Caco-2 (cell line): ENCODE results near the gene CD52. TPM values are rescaled to one million over a fixed set of nuclear protein-coding genes. Genes with fewer than 3 reads are reported as not detected.
A peak's percentile ranks its signal among the peaks of the same experiment; 100 is the strongest.

Source experiments
- BruUV-seq: library from RNA; stranded (reverse); fragments of 400-500 nt; replicated peaks from 2 replicates; lab custom pipeline; 2021; lab: Mats Ljungman, UMichigan
- CTCF ChIA-PET: fragments of 300-600 bp; sonication (Branson Sonifier 250); formaldehyde crosslinking; loops from one replicate; lab custom pipeline; 2022; ENCODE audit warnings: antibody characterized with exemption; lab: Charles Lee
- POLR2A ChIA-PET: fragments of 300-600 bp; sonication (Branson Sonifier 250); formaldehyde crosslinking; loops from one replicate; lab custom pipeline; 2022; ENCODE audit warnings: antibody characterized with exemption; lab: Charles Lee
- DNase-seq, 2 experiments: peaks; one replicate each; pipeline versions ENCODE4 v3.0.0 to v3.0.0-alpha.2; 2020 to 2022
- H3K27me3 ChIP-seq: replicated peaks from 2 replicates; pipeline ENCODE4 v1.6.0; 2011; ENCODE audit warnings: low read length; ENCODE audit not compliant: control insufficient read depth, insufficient read depth
- H3K36me3 ChIP-seq: 2 replicates; pipeline ENCODE4 v1.5.1; 2011; ENCODE audit warnings: low read length; ENCODE audit not compliant: control insufficient read depth, insufficient read depth
- H3K4me1 ChIP-seq: fragments of 250-450 bp; sonication (Bioruptor Pico); 2 replicates; pipeline ENCODE4 v1.5.1; 2020; ENCODE audit warnings: mild to moderate bottlenecking
- H3K4me3 ChIP-seq: 2 replicates; pipeline ENCODE4 v1.5.1; 2011; ENCODE audit warnings: low read depth, mild to moderate bottlenecking, control low read depth, low read length
- H3K9me3 ChIP-seq: fragments of 250-450 bp; sonication (Bioruptor Pico); 2 replicates; pipeline ENCODE4 v1.5.1; 2020; ENCODE audit warnings: mild to moderate bottlenecking, moderate library complexity
- H3K27ac Mint-ChIP-seq: one replicate; pipeline ENCODE4 v1.8.0; 2022; ENCODE audit warnings: mixed read lengths; ENCODE audit not compliant: unreplicated experiment
- H3K27me3 Mint-ChIP-seq: one replicate; pipeline ENCODE4 v1.8.0; 2022; ENCODE audit warnings: mixed read lengths; ENCODE audit not compliant: insufficient read depth, unreplicated experiment
- H3K36me3 Mint-ChIP-seq: one replicate; pipeline ENCODE4 v1.8.0; 2022; ENCODE audit warnings: mild to moderate bottlenecking, mixed read lengths; ENCODE audit not compliant: insufficient read depth, unreplicated experiment
- H3K4me1 Mint-ChIP-seq: one replicate; pipeline ENCODE4 v1.8.0; 2022; ENCODE audit warnings: low read depth, mixed read lengths; ENCODE audit not compliant: unreplicated experiment
- H3K4me3 Mint-ChIP-seq: one replicate; pipeline ENCODE4 v1.8.0; 2022; ENCODE audit warnings: mild to moderate bottlenecking, moderate library complexity, mixed read lengths; ENCODE audit not compliant: unreplicated experiment
- H3K9me3 Mint-ChIP-seq: one replicate; pipeline ENCODE4 v1.8.0; 2022; ENCODE audit warnings: mixed read lengths; ENCODE audit not compliant: unreplicated experiment
- CTCF ChIP-seq, 2 experiments: fragments of 200-600 bp in 1 of 2; IDR thresholded peaks; 1 replicate in 1 of 2; 2 replicates in 1 of 2; pipeline versions ENCODE4 v1.5.1 to v1.8.0; 2011 to 2022; ENCODE audit warnings: antibody characterized with exemption in 1 of 2, control low read depth in 1 of 2, inconsistent platforms in 1 of 2, low read depth in 1 of 2, low read length in 1 of 2, mild to moderate bottlenecking in 1 of 2, moderate library complexity in 1 of 2; ENCODE audit not compliant: insufficient read depth in 1 of 2, severe bottlenecking in 1 of 2, unreplicated experiment in 1 of 2
- intact Hi-C: fragments of 100-400 bp; cut with micrococcal nuclease; formaldehyde crosslinking; loops from one replicate; pipeline ENCODE4 v1.10.0; 2022; ENCODE audit not compliant: unreplicated experiment
- total RNA-seq: library from RNA; stranded (reverse); gene quantifications from 2 replicates; pipeline ENCODE4 v1.2.3, GENCODE V29; 2022

Gene CD52
- total RNA-seq, 1 experiment from 2014 or later = not detected

- Histone ChIP-seq H3K4me3 (no peak overlapping the region), H3K9me3 (no peaks in the 10 kb centered on the region), H3K36me3 (no peaks in the 10 kb centered on the region), H3K27me3 (no peaks in the 10 kb centered on the region), H3K4me1 (peaks cover 76% of the 10 kb centered on the region)
- no peak for TF ChIP-seq CTCF (IDR thresholded peaks at IDR 0.05; ENCODE audit: insufficient read depth in 1 of 2, low read depth in 1 of 2, low read length in 1 of 2, severe bottlenecking in 1 of 2, unreplicated experiment in 1 of 2)
- BruUV-seq = no TSS peak
- peak overlapping the region; percentile 50 for H3K27ac Mint-ChIP-seq
- DNase-seq = no peak
- no peaks in the 10 kb centered on the region for H3K9me3 Mint-ChIP-seq
- H3K4me3 Mint-ChIP-seq = no peak overlapping the region
- intact Hi-C loops = no loop called here
- no peaks in the 10 kb centered on the region for H3K27me3 Mint-ChIP-seq
- POLR2A ChIA-PET = no interaction called here
- CTCF ChIA-PET = no interaction called here
- peaks cover 49% of the 10 kb centered on the region for H3K4me1 Mint-ChIP-seq
- peaks cover 22% of the 10 kb centered on the region for H3K36me3 Mint-ChIP-seq
Observed at GRCh38 chr1:26356106-26356505, 38.3 kb downstream of the CD52 start.

- no peak for DNase-seq
- ChIA-PET POLR2A (no interaction called here), CTCF (no interaction called here)
- no peaks in the 10 kb centered on the region for H3K9me3 ChIP-seq
- H3K27me3 ChIP-seq = no peaks in the 10 kb centered on the region
- H3K9me3 Mint-ChIP-seq = no peaks in the 10 kb centered on the region
- H3K36me3 Mint-ChIP-seq = peaks cover 17% of the 10 kb centered on the region
- no peaks in the 10 kb centered on the region for H3K27me3 Mint-ChIP-seq
- no peaks in the 10 kb centered on the region for H3K36me3 ChIP-seq
- TF ChIP-seq CTCF (IDR thresholded peaks at IDR 0.05; ENCODE audit: insufficient read depth in 1 of 2, low read depth in 1 of 2, low read length in 1 of 2, severe bottlenecking in 1 of 2, unreplicated experiment in 1 of 2) = no peak
- no TSS peak for BruUV-seq
- H3K27ac Mint-ChIP-seq = peak overlapping the region; percentile 50
- no peak overlapping the region for H3K4me3 Mint-ChIP-seq
- peaks cover 41% of the 10 kb centered on the region for H3K4me1 Mint-ChIP-seq
- intact Hi-C loops = no loop called here
- peaks cover 67% of the 10 kb centered on the region for H3K4me1 ChIP-seq
- no peak overlapping the region for H3K4me3 ChIP-seq
Observed at GRCh38 chr1:26357121-26357602, 39.4 kb downstream of the CD52 start.

GRCh38 chr1:26358411-26359384, 40.9 kb downstream of the CD52 start:
- Mint-ChIP-seq H3K27me3 (no peaks in the 10 kb centered on the region), H3K9me3 (no peaks in the 10 kb centered on the region), H3K36me3 (peaks cover 6% of the 10 kb centered on the region), H3K4me1 (peaks cover 36% of the 10 kb centered on the region), H3K27ac (peak overlapping the region; percentile 92), H3K4me3 (peak overlapping the region; percentile 66)
- ChIA-PET POLR2A (interaction anchor here (0.5 to 1.5 kb wide), 4 partner anchors 9 to 226 kb away, joined by 3 to 25 read pairs (median 3); no protein-coding TSS in a partner anchor), CTCF (interaction anchor here (0.5 to 1.2 kb wide), 6 partner anchors 8 to 169 kb away, joined by 3 to 7 read pairs (median 3); no protein-coding TSS in a partner anchor)
- H3K27me3 ChIP-seq = no peaks in the 10 kb centered on the region
- H3K4me3 ChIP-seq = peak overlapping the region; percentile 5; the same call in 1 of the 2 replicates
- intact Hi-C loops = loop anchor here (1.0 kb wide), 1 partner anchor 7 kb away; no protein-coding TSS in a partner anchor
- H3K4me1 ChIP-seq = peaks cover 61% of the 10 kb centered on the region
- BruUV-seq = TSS peak; percentile 33
- H3K9me3 ChIP-seq = no peaks in the 10 kb centered on the region
- no peaks in the 10 kb centered on the region for H3K36me3 ChIP-seq
- DNase-seq = peak; percentile 83 to 87
- TF ChIP-seq CTCF (IDR thresholded peaks at IDR 0.05; ENCODE audit: insufficient read depth in 1 of 2, low read depth in 1 of 2, low read length in 1 of 2, severe bottlenecking in 1 of 2, unreplicated experiment in 1 of 2) = no peak
